HepG2 (cell line): Measurements from ENCODE around the gene HHLA2.

Source experiments
- SETDB1 ChIP-seq: sonication (generic); formaldehyde crosslinking; IDR thresholded peaks from 2 replicates; pipeline ENCODE4 v1.5.1; 2020; ENCODE audit warnings: missing genetic modification reagents, mild to moderate bottlenecking, borderline replicate concordance
- TAF1 ChIP-seq: sonication (generic); formaldehyde crosslinking; IDR thresholded peaks from 2 replicates; pipeline ENCODE4 v1.4.0; 2020; ENCODE audit warnings: missing genetic modification reagents
- ZNF124 ChIP-seq: sonication (generic); formaldehyde crosslinking; IDR thresholded peaks from 2 replicates; pipeline ENCODE4 v1.4.0; 2020; ENCODE audit warnings: missing genetic modification reagents

- TF ChIP-seq SETDB1 (CRISPR knock-in tag) (no peak), ZNF124 (no peak), TAF1 (CRISPR knock-in tag) (no peak)
Observed at GRCh38 chr3:108394016-108394415, 97.7 kb downstream of the HHLA2 start.
